SK-N-DZ (cell line): ENCODE data around the gene DNAH9.

Experiments
- DNase-seq: peaks from one replicate; pipeline ENCODE4 v3.0.0-alpha.2; 2015; ENCODE audit warnings: low spot score

The DNAH9 gene

DNA sequence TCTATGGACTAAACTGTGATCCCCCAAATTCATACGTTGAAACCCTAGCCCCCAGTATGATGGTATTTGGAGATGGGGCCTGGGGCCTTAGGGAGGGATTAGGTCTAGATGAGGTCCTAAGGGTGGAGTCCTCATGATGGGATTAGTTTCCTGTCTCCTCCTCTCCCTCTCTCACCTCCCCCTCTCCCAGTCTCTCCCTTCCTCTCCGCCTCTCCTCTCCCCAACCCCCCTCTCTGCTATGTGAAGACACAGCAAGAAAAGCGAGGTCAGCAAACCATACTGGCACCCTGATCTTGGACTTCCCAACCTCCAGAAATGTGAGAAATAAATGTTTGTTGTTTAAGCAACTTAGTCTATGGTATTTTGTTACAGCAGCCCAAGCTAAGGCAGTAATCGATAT, 383.6 kb downstream of the DNAH9 start:
- no peak for DNase-seq

- DNase-seq, result no peak
Observed at GRCh38 chr17:11986179-11986941, 388.1 kb downstream of the DNAH9 start.

- DNase-seq, result peak; percentile 51
Observed at GRCh38 chr17:11986942-11987329, 388.7 kb downstream of the DNAH9 start.

- no peak for DNase-seq
Observed at GRCh38 chr17:11990363-11990983, 392.2 kb downstream of the DNAH9 start.

DNA sequence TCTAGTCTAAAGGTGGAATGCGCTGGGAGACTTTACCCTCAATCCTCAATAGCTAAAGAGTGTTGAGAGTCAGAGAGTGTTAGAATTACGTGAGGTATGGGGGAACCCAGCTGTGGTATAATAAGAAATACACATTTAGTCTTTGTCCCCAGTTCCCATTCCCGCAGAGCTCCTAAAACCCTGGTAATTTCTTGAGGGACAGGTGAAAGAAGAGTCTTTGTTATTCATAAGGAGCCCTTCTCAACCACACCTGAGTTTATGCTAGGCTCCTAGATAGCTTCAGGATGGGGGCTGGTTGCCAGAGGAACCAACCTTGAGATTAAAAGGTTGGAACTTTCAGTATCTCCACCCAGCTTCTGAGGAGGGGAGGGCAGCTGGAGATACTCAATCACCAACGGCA, 393.2 kb downstream of the DNAH9 start:
- DNase-seq, result no peak

- DNase-seq, result peak; percentile 63
Observed at GRCh38 chr17:11996722-11997146, 398.5 kb downstream of the DNAH9 start.

DNA sequence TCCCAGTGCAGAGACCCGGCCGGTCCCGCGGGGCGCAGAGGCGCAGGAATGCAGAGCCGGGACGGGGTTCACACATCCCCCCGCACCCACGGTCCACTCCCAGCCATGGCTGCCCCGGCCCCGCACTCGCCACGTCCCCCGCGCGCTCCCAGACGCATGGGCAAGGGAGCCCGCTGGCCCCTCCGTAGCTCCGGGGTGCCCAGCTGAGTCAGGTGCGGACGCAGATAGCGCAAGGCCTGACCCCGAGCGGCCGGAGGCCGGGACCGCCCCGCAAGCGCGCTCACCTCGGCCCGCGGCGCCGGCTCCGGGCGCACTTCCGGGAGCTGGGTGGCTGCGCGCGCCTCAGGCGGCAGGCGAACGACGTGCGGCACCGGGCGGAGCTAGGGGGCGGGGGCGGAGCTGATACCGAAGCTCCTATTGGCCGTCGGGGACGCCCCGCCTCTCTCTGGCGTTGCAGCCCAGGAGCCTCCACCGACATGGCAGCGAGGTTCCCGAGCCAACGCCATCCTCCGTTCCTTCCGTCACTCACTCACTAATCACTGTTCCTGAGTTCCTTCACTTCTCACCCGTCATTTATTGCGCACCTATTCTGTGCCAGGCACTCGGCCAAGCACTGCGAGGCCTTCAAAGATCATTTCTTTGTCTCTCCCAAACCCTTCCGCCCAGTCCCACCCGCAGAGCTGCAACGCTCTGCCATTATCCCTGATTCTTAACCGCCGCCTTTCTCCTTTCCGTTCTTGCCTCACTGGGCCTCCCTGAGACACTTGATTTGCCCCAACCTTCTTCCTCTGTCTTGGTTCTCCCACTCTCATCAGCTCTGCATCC, 399.1 kb downstream of the DNAH9 start, which contains the start of gene ZNF18:
Gene ZNF18 (minus strand): TSS at position 329 of the 825 bp plus-strand sequence. CDS start 4,646 bp downstream, outside the sequence.
- peak; percentile 92 for DNase-seq

DNA sequence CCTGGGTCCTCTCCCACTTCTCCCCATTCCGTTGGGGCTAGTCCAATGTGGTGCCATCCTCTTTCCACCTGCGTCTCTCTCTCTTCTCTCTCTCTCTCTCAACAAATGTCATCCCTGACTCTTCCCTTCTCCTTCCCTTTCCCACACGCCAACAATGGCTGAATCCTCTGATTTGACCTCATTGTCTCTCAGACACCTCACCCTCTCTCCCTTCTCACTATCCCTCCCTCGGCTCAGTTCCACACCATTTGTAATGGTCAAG, 399.6 kb downstream of the DNAH9 start:
- DNase-seq, result no peak

GRCh38 chr17:11999696-12000095, 401.4 kb downstream of the DNAH9 start:
- no peak for DNase-seq

GRCh38 chr17:12007466-12007865, 409.2 kb downstream of the DNAH9 start:
- DNase-seq, result no peak
